Measurements from ENCODE around the gene IL4I1. TPM values are rescaled to one million over a fixed set of nuclear protein-coding genes. Genes with fewer than 3 reads are reported as not detected.

IL4I1 gene
- total RNA-seq, 1 experiment from 2014 or later = not detected

- Histone ChIP-seq H3K9me2 (replicated peaks; ENCODE audit: insufficient read depth, low read length) (no peaks in the 10 kb centered on the region), H3K36me3 (ENCODE audit: insufficient read depth, low read length) (no peaks in the 10 kb centered on the region), H3K79me2 (ENCODE audit: low read length) (no peaks in the 10 kb centered on the region), H3K4me1 (ENCODE audit: low read length) (peaks cover 26% of the 10 kb centered on the region), H4K20me1 (ENCODE audit: insufficient read depth, low read depth, low read length) (0 out of 2 replicates have a peak, but pooled peaks cover 10% of the 10 kb centered on the region), H2AFZ (ENCODE audit: low read length) (no peak overlapping the region), H3K27ac (ENCODE audit: low read length) (no peak overlapping the region), H3K9ac (ENCODE audit: low read length) (no peak overlapping the region), H3K4me2 (ENCODE audit: low read depth, low read length, poor library complexity, severe bottlenecking) (no peak overlapping the region), H3K9me3 (ENCODE audit: low read length) (no peaks in the 10 kb centered on the region), H3K27me3 (ENCODE audit: low read length) (peaks cover 3% of the 10 kb centered on the region; the same call in 1 of the 2 replicates), H3K4me3 (ENCODE audit: low read length) (no peak overlapping the region)
- no peak for DNase-seq
Measured at GRCh38 chr19:49894011-49894664, 2.5 kb downstream of the IL4I1 start.

DNA sequence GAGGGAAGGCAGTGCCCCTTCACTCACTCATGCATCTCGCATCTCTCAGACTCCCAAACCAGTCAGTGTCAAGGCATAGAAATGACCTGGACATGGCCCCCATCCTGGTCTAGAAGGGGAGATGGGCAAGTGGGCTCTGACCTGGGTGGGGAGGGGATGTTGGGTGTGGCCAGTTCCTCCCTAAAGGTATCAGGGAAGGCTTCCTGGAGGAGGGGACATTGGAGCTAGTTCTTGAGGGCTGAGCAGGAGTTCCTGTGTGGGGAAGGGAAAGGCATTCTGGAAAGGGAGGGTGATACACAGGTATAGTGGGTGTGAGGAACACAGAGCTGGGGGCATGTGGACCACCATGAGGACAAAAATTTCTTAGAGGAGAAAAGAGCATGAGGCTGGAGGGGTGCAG is 4.0 kb downstream of the IL4I1 start:
- no peak for DNase-seq
- Histone ChIP-seq H3K4me3 (ENCODE audit: low read length) (no peak overlapping the region), H3K4me1 (ENCODE audit: low read length) (peaks cover 30% of the 10 kb centered on the region), H3K79me2 (ENCODE audit: low read length) (no peaks in the 10 kb centered on the region), H2AFZ (ENCODE audit: low read length) (no peak overlapping the region), H3K9me2 (replicated peaks; ENCODE audit: insufficient read depth, low read length) (no peaks in the 10 kb centered on the region), H3K9ac (ENCODE audit: low read length) (no peak overlapping the region), H3K36me3 (ENCODE audit: insufficient read depth, low read length) (no peaks in the 10 kb centered on the region), H3K27ac (ENCODE audit: low read length) (no peak overlapping the region), H3K4me2 (ENCODE audit: low read depth, low read length, poor library complexity, severe bottlenecking) (no peak overlapping the region), H3K27me3 (ENCODE audit: low read length) (peaks cover 3% of the 10 kb centered on the region; the same call in 1 of the 2 replicates), H3K9me3 (ENCODE audit: low read length) (no peaks in the 10 kb centered on the region), H4K20me1 (ENCODE audit: insufficient read depth, low read depth, low read length) (0 out of 2 replicates have a peak, but pooled peaks cover 12% of the 10 kb centered on the region)

DNA sequence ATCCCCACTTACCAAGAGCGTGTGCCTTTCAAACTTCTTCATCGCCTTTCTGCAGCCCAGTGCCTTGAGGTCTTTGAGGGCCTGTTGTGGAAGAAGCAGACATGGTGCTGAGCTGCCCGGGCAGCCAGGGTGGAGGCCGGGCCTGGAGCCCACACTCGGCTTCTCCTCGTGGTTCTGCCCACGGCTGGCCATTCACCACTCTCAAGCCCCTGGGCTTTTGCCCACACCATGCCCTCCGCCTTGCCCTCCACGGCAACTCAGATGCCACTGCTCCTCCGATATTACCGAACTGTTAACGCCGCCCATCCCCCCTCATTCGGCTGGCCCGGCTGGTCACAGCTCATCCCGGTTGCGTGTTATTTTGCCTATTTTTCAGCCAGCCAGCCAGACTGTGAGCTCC is 5.3 kb downstream of the IL4I1 start:
- H3K36me3 ChIP-seq (ENCODE audit: insufficient read depth, low read length) = no peaks in the 10 kb centered on the region
- peaks cover 19% of the 10 kb centered on the region; the same call in 1 of the 2 replicates for H4K20me1 ChIP-seq (ENCODE audit: insufficient read depth, low read depth, low read length)
- H3K4me1 ChIP-seq (ENCODE audit: low read length) = peaks cover 21% of the 10 kb centered on the region
- no peaks in the 10 kb centered on the region for H3K9me3 ChIP-seq (ENCODE audit: low read length)
- H3K9ac ChIP-seq (ENCODE audit: low read length) = no peak overlapping the region
- H2AFZ ChIP-seq (ENCODE audit: low read length) = no peak overlapping the region
- H3K9me2 ChIP-seq (replicated peaks; ENCODE audit: insufficient read depth, low read length) = no peaks in the 10 kb centered on the region
- no peak overlapping the region for H3K4me3 ChIP-seq (ENCODE audit: low read length)
- no peak for DNase-seq
- peaks cover 3% of the 10 kb centered on the region; the same call in 1 of the 2 replicates for H3K27me3 ChIP-seq (ENCODE audit: low read length)
- no peaks in the 10 kb centered on the region for H3K79me2 ChIP-seq (ENCODE audit: low read length)
- no peak overlapping the region for H3K27ac ChIP-seq (ENCODE audit: low read length)
- H3K4me2 ChIP-seq (ENCODE audit: low read depth, low read length, poor library complexity, severe bottlenecking) = no peak overlapping the region

- no peak overlapping the region for H3K27ac ChIP-seq (ENCODE audit: low read length)
- H3K4me3 ChIP-seq (ENCODE audit: low read length) = peak overlapping the region; percentile 66
- H3K9me2 ChIP-seq (replicated peaks; ENCODE audit: insufficient read depth, low read length) = no peaks in the 10 kb centered on the region
- peak overlapping the region; percentile 62 for H3K9ac ChIP-seq (ENCODE audit: low read length)
- H3K4me2 ChIP-seq (ENCODE audit: low read depth, low read length, poor library complexity, severe bottlenecking) = peak overlapping the region; percentile 70
- H3K9me3 ChIP-seq (ENCODE audit: low read length) = no peaks in the 10 kb centered on the region
- peak; percentile 92 for DNase-seq
- peaks cover 3% of the 10 kb centered on the region; the same call in 1 of the 2 replicates for H3K27me3 ChIP-seq (ENCODE audit: low read length)
- no peaks in the 10 kb centered on the region for H3K36me3 ChIP-seq (ENCODE audit: insufficient read depth, low read length)
- H4K20me1 ChIP-seq (ENCODE audit: insufficient read depth, low read depth, low read length) = peaks cover 17% of the 10 kb centered on the region; the same call in 1 of the 2 replicates
- H2AFZ ChIP-seq (ENCODE audit: low read length) = peak overlapping the region; percentile 88; the same call in 1 of the 2 replicates
- H3K4me1 ChIP-seq (ENCODE audit: low read length) = peaks cover 21% of the 10 kb centered on the region
- no peaks in the 10 kb centered on the region for H3K79me2 ChIP-seq (ENCODE audit: low read length)
Measured at GRCh38 chr19:49890349-49891311, 6.1 kb downstream of the IL4I1 start.

- H3K27ac ChIP-seq (ENCODE audit: low read length) = no peak overlapping the region
- H3K4me2 ChIP-seq (ENCODE audit: low read depth, low read length, poor library complexity, severe bottlenecking) = peak overlapping the region; percentile 70
- peaks cover 17% of the 10 kb centered on the region; the same call in 1 of the 2 replicates for H4K20me1 ChIP-seq (ENCODE audit: insufficient read depth, low read depth, low read length)
- peak overlapping the region; percentile 66 for H3K4me3 ChIP-seq (ENCODE audit: low read length)
- H3K36me3 ChIP-seq (ENCODE audit: insufficient read depth, low read length) = peaks cover 2% of the 10 kb centered on the region; the same call in 1 of the 2 replicates
- peak overlapping the region; percentile 62 for H3K9ac ChIP-seq (ENCODE audit: low read length)
- H3K9me3 ChIP-seq (ENCODE audit: low read length) = no peaks in the 10 kb centered on the region
- peak overlapping the region; percentile 88; the same call in 1 of the 2 replicates for H2AFZ ChIP-seq (ENCODE audit: low read length)
- no peaks in the 10 kb centered on the region for H3K9me2 ChIP-seq (replicated peaks; ENCODE audit: insufficient read depth, low read length)
- H3K27me3 ChIP-seq (ENCODE audit: low read length) = peaks cover 3% of the 10 kb centered on the region; the same call in 1 of the 2 replicates
- H3K79me2 ChIP-seq (ENCODE audit: low read length) = no peaks in the 10 kb centered on the region
- DNase-seq = peak; percentile 81
- peaks cover 21% of the 10 kb centered on the region for H3K4me1 ChIP-seq (ENCODE audit: low read length)
Measured at GRCh38 chr19:49889687-49890348, 6.9 kb downstream of the IL4I1 start.

GRCh38 chr19:49889038-49889686 is 7.5 kb downstream of the IL4I1 start:
- no peaks in the 10 kb centered on the region for H3K79me2 ChIP-seq (ENCODE audit: low read length)
- H3K9ac ChIP-seq (ENCODE audit: low read length) = no peak overlapping the region
- no peak overlapping the region for H3K4me3 ChIP-seq (ENCODE audit: low read length)
- no peak overlapping the region for H2AFZ ChIP-seq (ENCODE audit: low read length)
- peaks cover 21% of the 10 kb centered on the region for H3K4me1 ChIP-seq (ENCODE audit: low read length)
- H3K9me2 ChIP-seq (replicated peaks; ENCODE audit: insufficient read depth, low read length) = no peaks in the 10 kb centered on the region
- H3K9me3 ChIP-seq (ENCODE audit: low read length) = no peaks in the 10 kb centered on the region
- peaks cover 17% of the 10 kb centered on the region; the same call in 1 of the 2 replicates for H4K20me1 ChIP-seq (ENCODE audit: insufficient read depth, low read depth, low read length)
- H3K27me3 ChIP-seq (ENCODE audit: low read length) = peaks cover 2% of the 10 kb centered on the region; the same call in 1 of the 2 replicates
- H3K27ac ChIP-seq (ENCODE audit: low read length) = no peak overlapping the region
- H3K4me2 ChIP-seq (ENCODE audit: low read depth, low read length, poor library complexity, severe bottlenecking) = no peak overlapping the region
- peaks cover 6% of the 10 kb centered on the region; the same call in 1 of the 2 replicates for H3K36me3 ChIP-seq (ENCODE audit: insufficient read depth, low read length)
- no peak for DNase-seq

DNA sequence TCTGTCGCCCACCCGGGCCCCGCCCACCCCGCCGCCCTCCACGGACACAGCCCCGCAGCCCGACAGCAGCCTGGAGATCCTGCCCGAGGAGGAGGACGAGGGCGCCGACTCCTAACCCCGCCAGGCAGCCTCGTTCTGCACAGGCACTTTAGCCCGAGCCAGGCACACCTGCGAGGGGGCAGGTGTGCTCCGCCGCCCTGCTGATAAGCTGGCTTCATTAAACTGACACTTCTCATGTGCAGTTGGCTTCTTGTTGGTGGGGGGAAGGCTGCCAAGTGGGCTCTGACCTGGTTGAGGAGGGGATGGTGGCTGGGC is 8.2 kb downstream of the IL4I1 start:
- no peak overlapping the region for H3K27ac ChIP-seq (ENCODE audit: low read length)

More for the DNA sequence above, 8.2 kb downstream of the IL4I1 start:
- Histone ChIP-seq H3K9ac (ENCODE audit: low read length) (no peak overlapping the region), H3K4me2 (ENCODE audit: low read depth, low read length, poor library complexity, severe bottlenecking) (no peak overlapping the region), H3K79me2 (ENCODE audit: low read length) (no peaks in the 10 kb centered on the region), H3K4me1 (ENCODE audit: low read length) (peaks cover 21% of the 10 kb centered on the region), H3K27me3 (ENCODE audit: low read length) (no peaks in the 10 kb centered on the region), H4K20me1 (ENCODE audit: insufficient read depth, low read depth, low read length) (peaks cover 17% of the 10 kb centered on the region; the same call in 1 of the 2 replicates), H3K4me3 (ENCODE audit: low read length) (no peak overlapping the region), H2AFZ (ENCODE audit: low read length) (no peak overlapping the region), H3K9me2 (replicated peaks; ENCODE audit: insufficient read depth, low read length) (no peaks in the 10 kb centered on the region), H3K36me3 (ENCODE audit: insufficient read depth, low read length) (peaks cover 10% of the 10 kb centered on the region; the same call in 1 of the 2 replicates), H3K9me3 (ENCODE audit: low read length) (no peaks in the 10 kb centered on the region)
- DNase-seq = no peak

All from Karpas-422 (cell line).